C4-2B (cell line): ENCODE data around the gene IRX5.

ENCODE experiments used
- CTCF ChIP-seq: fragments of 450-650 bp; conservative IDR thresholded peaks from 2 replicates; pipeline ENCODE4 v1.5.1; 2017; ENCODE audit warnings: mild to moderate bottlenecking
- ZFX ChIP-seq: fragments of 450-650 bp; IDR thresholded peaks from 2 replicates; pipeline ENCODE4 v1.6.1; 2017

- TF ChIP-seq CTCF: no peak
- no peak for TF ChIP-seq ZFX
Measured at GRCh38 chr16:54976651-54977200, 46.1 kb downstream of the IRX5 start.
